ENCODE measurements around the gene SCRT2. TPM values are rescaled to one million over a fixed set of nuclear protein-coding genes. Genes with fewer than 3 reads are reported as not detected.

SCRT2 gene
- total and polyA plus RNA-seq, 2 of the 4 experiments (the other 2 are of a cell fraction), result not detected

DNA sequence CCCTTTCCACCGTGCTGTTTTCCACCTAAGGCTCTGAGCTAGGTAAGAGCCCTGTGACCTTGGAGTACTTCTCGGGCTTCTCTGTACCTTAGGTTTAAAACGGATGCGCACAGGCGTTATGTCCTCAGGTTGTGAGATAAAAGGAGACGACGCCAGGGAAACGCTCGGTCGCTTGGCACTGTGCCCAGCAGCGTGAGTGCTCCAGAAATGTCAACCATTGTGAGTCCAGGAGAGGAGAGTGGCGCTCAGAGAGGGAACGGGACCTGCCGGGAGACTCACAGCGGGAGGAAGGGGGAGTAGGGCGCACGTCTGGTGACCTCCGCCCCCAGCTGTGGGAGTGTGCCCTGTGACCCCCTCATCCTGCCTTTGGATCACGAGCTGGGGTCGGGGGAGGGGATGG is 33.8 kb upstream of the SCRT2 start:
- TF ChIP-seq, protein P1, sequence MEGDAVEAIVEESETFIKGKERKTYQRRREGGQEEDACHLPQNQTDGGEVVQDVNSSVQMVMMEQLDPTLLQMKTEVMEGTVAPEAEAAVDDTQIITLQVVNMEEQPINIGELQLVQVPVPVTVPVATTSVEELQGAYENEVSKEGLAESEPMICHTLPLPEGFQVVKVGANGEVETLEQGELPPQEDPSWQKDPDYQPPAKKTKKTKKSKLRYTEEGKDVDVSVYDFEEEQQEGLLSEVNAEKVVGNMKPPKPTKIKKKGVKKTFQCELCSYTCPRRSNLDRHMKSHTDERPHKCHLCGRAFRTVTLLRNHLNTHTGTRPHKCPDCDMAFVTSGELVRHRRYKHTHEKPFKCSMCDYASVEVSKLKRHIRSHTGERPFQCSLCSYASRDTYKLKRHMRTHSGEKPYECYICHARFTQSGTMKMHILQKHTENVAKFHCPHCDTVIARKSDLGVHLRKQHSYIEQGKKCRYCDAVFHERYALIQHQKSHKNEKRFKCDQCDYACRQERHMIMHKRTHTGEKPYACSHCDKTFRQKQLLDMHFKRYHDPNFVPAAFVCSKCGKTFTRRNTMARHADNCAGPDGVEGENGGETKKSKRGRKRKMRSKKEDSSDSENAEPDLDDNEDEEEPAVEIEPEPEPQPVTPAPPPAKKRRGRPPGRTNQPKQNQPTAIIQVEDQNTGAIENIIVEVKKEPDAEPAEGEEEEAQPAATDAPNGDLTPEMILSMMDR (conservative IDR thresholded peaks at IDR 0.05; ENCODE audit: low read depth, low read length), result no peak
- TF ChIP-seq BHLHE40 (IDR thresholded peaks at IDR 0.05; ENCODE audit: low read depth, low read length), result no peak
- no peak for TF ChIP-seq MAZ (IDR thresholded peaks at IDR 0.05; ENCODE audit: borderline replicate concordance, low read depth, low read length)
- TF ChIP-seq CEBPB (IDR thresholded peaks at IDR 0.05; ENCODE audit: low read depth, low read length), result no peak
- TF ChIP-seq RAD21 (IDR thresholded peaks at IDR 0.05; ENCODE audit: low read length), result no peak
- no peak for TF ChIP-seq FOS (IDR thresholded peaks at IDR 0.05; ENCODE audit: low read depth, low read length)
- H3K4me1 ChIP-seq (ENCODE audit: control insufficient read depth, insufficient read depth, low read length), result no peaks in the 10 kb centered on the region
- no peak overlapping the region for H2BK5ac ChIP-seq (ENCODE audit: low read depth, low read length, poor library complexity, severe bottlenecking)
- H2BK120ac ChIP-seq (ENCODE audit: low read depth, low read length), result no peak overlapping the region
- no peak overlapping the region for H3K4ac ChIP-seq (ENCODE audit: low read depth, low read length)
- H2BK20ac ChIP-seq (ENCODE audit: low read depth, low read length), result no peak overlapping the region
- no peak overlapping the region for H4K91ac ChIP-seq (ENCODE audit: insufficient read depth, low read depth, low read length)
- WGBS, 2 experiments (ENCODE audit: extremely low coverage in 2 of 2, insufficient read length in 1 of 2), result 25% methylated on average over 12 of the region's 20 CpGs; no CpG with 5 or more reads in 1 of the 2 experiments
- no peaks in the 10 kb centered on the region for H3K36me3 ChIP-seq (ENCODE audit: control insufficient read depth, insufficient read depth, low read length)
- H2AK9ac ChIP-seq (replicated peaks; ENCODE audit: low read depth, low read length, poor library complexity), result no peak overlapping the region
- no peaks in the 10 kb centered on the region for H3K79me1 ChIP-seq (ENCODE audit: low read depth in 1 of 2, low read length in 2 of 2)
- CTCF ChIA-PET, result no interaction called here
- H2BK15ac ChIP-seq (ENCODE audit: low read depth, low read length), result no peak overlapping the region
- in situ Hi-C loops (cut with MboI; ENCODE audit: low sequenced_read_pairs) (no loop called here), intact Hi-C loops (cut with micrococcal nuclease) (no loop called here), dilution Hi-C loops (cut with HindIII; ENCODE audit: low sequenced_read_pairs, unreplicated experiment) (no loop called here)
- no peak for DNase-seq
- peaks cover 3% of the 10 kb centered on the region; the same call in 1 of the 2 replicates for H3K9me3 ChIP-seq (ENCODE audit: control insufficient read depth, insufficient read depth, low read length)
- no TSS peak for BruUV-seq (replicated peaks)
- no peak overlapping the region for H4K8ac ChIP-seq (ENCODE audit: low read depth in 2 of 2, low read length in 2 of 2)
- peaks cover 20% of the 10 kb centered on the region for H3K27me3 ChIP-seq (ENCODE audit: control insufficient read depth, insufficient read depth, low read length)
- H3K4me3 ChIP-seq (ENCODE audit: insufficient read depth, low read depth, low read length), result no peak overlapping the region
- H2AFZ ChIP-seq (replicated peaks; ENCODE audit: low read length, poor library complexity), result no peak overlapping the region
- H2AK5ac ChIP-seq (ENCODE audit: low read depth, low read length), result no peak overlapping the region
- POLR2A ChIA-PET (ENCODE audit: unreplicated experiment), result no interaction called here
- no peak overlapping the region for H4K5ac ChIP-seq (ENCODE audit: low read depth, low read length)
- ATAC-seq (ENCODE audit: low read depth), result no peak
- no peak overlapping the region for H3K9ac ChIP-seq (ENCODE audit: low read depth, low read length)
- H3K14ac ChIP-seq (replicated peaks; ENCODE audit: low read depth, low read length), result no peak overlapping the region
- H3K27ac ChIP-seq (ENCODE audit: insufficient read depth, low read length), result no peak overlapping the region
- H3K18ac ChIP-seq (ENCODE audit: low read depth, low read length), result no peak overlapping the region
- no peak overlapping the region for H3K4me2 ChIP-seq (ENCODE audit: low read depth, low read length)
- H3K23ac ChIP-seq (ENCODE audit: low read depth, low read length), result no peak overlapping the region
- H4K20me1 ChIP-seq (ENCODE audit: insufficient read depth, low read length), result no peaks in the 10 kb centered on the region
- no peak overlapping the region for H3K56ac ChIP-seq (ENCODE audit: extremely low read depth, insufficient read depth, low read length)
- H3K9me1 ChIP-seq (ENCODE audit: insufficient read depth, low read length), result no peaks in the 10 kb centered on the region
